Stimulated activated CD8-positive, alpha-beta memory T cell treated with anti-CD3 and anti-CD28 coated beads, Interleukin-7, amount 100 ng/mL, for 48 hours (primary cell): Measurements from ENCODE around the gene MAN1A1.

Source experiments
- DNase-seq, 2 donors: peaks; one replicate each; pipeline ENCODE4 v3.0.0-alpha.2; 2020; ENCODE audit warnings: low read depth in 1 of 2; ENCODE audit errors: extremely low read depth in 1 of 2

MAN1A1 gene

GRCh38 chr6:119204719-119205118 lies 144.8 kb downstream of the MAN1A1 start:
- no peak for DNase-seq

GRCh38 chr6:119201480-119201879 lies 148.1 kb downstream of the MAN1A1 start:
- DNase-seq = no peak

- no peak for DNase-seq
Measured at GRCh38 chr6:119200512-119201175, 148.9 kb downstream of the MAN1A1 start.

- DNase-seq = no peak
Measured at GRCh38 chr6:119197271-119197670, 152.3 kb downstream of the MAN1A1 start.

- DNase-seq = no peak
Measured at GRCh38 chr6:119196715-119197114, 152.8 kb downstream of the MAN1A1 start.

- DNase-seq = no peak
Measured at GRCh38 chr6:119195848-119196247, 153.7 kb downstream of the MAN1A1 start.

GRCh38 chr6:119195204-119195603 lies 154.4 kb downstream of the MAN1A1 start:
- DNase-seq = no peak

GRCh38 chr6:119193707-119194106 lies 155.9 kb downstream of the MAN1A1 start:
- DNase-seq = no peak

GRCh38 chr6:119192200-119192599 lies 157.4 kb downstream of the MAN1A1 start:
- no peak for DNase-seq

- DNase-seq = no peak
Measured at GRCh38 chr6:119190176-119190575, 159.4 kb downstream of the MAN1A1 start.

- DNase-seq = no peak
Measured at GRCh38 chr6:119189498-119189897, 160.1 kb downstream of the MAN1A1 start.

- DNase-seq = no peak
Measured at GRCh38 chr6:119187596-119187995, 162.0 kb downstream of the MAN1A1 start.

- DNase-seq = no peak
Measured at GRCh38 chr6:119186490-119186889, 163.1 kb downstream of the MAN1A1 start.

GRCh38 chr6:119184008-119184648 lies 165.4 kb downstream of the MAN1A1 start:
- DNase-seq = no peak

- no peak for DNase-seq
Measured at GRCh38 chr6:119183457-119183856, 166.1 kb downstream of the MAN1A1 start.

GRCh38 chr6:119182875-119183274 lies 166.7 kb downstream of the MAN1A1 start:
- no peak for DNase-seq

- no peak for DNase-seq
Measured at GRCh38 chr6:119182216-119182803, 167.3 kb downstream of the MAN1A1 start.

GRCh38 chr6:119181046-119181445 lies 168.5 kb downstream of the MAN1A1 start:
- no peak for DNase-seq

- DNase-seq = no peak
Measured at GRCh38 chr6:119179842-119180241, 169.7 kb downstream of the MAN1A1 start.

GRCh38 chr6:119179062-119179461 lies 170.5 kb downstream of the MAN1A1 start:
- DNase-seq = no peak

GRCh38 chr6:119176445-119176844 lies 173.1 kb downstream of the MAN1A1 start:
- no peak for DNase-seq
